NCI-H460 (cell line): ENCODE results near the gene CABP1. TPM values are rescaled to one million over a fixed set of nuclear protein-coding genes. Genes with fewer than 3 reads are reported as not detected.
"Not testable (repeated sequence)": the region's sequence is repeated elsewhere in the genome, so short reads cannot be mapped to it uniquely, and the experiment has no call there.

Experiments used
- DNase-seq: peaks from one replicate; pipeline ENCODE4 v3.0.0-alpha.2; 2016; ENCODE audit warnings: low read depth; ENCODE audit errors: extremely low read depth
- total RNA-seq: library from RNA; depleted of rRNA; stranded (reverse); fragments of >200 nt; shearing (Covaris generic); gene quantifications from 2 replicates; pipeline ENCODE4 v1.2.3, GENCODE V29; 2014

The CABP1 gene
- total RNA-seq, 1 experiment from 2014 or later, result not detected

DNA sequence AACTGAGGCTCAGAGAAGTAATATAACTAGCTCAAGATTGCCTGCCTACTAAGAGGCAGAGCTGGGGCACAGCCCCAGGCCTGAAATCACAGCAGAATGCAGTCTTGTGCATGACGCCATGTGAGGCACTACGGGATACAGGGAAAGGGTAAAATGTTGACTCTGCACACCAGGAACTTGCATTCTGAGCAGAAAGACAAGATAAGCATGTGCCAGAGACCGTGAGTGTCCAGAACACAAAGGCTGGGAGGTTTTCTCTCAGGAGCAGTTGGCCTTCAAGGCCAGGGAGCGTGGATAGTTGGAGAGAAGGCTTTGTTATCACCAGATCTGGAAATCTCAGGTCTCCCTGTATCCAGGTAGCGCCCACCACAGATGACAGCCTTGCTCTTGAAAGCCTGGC lies 23.3 kb downstream of the CABP1 start:
- no peak for DNase-seq

DNA sequence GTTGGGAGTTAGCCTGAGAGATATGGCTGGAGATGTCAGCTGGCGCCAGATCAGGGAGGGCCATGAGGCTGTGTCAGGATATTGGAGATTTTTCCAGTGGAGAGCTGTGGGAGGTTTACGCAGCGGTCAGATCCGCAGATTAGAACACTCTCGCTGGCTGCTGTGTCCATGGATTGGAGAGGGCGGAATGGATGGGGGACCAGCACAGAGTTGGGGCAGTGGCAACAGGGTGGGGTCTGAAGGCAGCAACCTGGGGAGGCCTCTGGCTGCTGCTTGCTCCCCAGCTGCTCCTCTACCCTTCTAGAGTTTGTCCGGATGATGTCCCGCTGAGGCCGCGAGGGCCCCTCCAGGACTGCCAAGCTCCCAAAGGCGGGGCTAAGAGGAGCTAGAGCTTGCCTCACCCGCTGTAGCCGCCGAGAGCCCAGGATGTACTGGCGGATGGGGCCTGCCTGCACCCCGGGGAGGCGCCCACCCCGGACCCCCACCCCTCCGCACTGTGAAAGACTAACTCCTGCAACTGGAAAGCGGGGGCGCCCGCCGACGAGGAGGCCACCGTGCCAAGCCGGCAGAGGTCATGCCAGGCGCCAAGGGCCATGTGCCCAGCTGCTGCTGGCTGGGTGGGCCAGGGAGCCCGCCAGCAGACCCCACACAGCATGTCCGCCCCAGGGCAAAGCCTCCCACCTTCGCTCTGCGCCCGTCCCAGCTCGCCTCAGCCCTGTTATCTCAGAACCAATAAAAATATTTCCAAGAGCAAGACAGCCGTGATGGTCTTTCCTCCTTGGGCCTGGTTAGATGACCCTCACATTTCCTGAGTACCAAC lies 26.4 kb downstream of the CABP1 start:
- DNase-seq, result no peak

DNA sequence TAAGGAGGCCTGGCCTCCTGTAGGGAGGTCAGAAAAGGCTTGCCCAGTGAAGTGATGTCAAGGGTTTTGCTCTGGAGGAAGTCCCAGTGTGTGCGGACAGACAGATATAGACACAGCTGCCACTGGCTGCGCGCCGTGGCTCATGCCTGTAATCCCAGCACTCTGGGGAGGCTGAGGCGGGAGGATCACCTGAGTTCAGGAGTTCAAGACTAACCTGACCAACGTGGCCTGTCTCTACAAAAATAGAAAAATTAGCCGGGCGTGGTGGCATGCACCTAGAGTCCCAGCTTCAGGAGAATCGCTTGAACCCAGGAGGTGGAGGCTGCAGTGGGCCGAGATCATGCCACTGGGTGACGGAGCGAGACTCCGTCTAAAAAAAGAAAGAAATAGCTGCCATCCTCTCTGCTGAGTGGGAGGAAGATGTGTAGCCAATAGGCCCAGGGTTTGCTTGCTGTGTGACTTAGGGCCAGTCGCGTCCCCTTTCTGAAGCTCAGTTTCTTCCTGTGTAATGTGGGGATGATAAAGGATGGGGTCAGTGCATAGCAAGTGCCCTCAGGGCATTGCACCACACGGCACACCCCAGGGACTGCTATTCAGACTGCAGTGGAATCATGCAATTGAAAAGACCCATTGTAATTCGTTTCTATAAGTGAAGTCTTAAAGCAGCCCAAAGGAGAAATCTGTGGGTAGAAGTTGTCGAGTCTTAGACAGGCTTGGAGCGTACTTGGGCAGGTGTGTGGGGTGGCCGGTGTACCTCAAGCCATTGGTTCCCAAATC lies 27.9 kb downstream of the CABP1 start:
- no peak for DNase-seq

DNA sequence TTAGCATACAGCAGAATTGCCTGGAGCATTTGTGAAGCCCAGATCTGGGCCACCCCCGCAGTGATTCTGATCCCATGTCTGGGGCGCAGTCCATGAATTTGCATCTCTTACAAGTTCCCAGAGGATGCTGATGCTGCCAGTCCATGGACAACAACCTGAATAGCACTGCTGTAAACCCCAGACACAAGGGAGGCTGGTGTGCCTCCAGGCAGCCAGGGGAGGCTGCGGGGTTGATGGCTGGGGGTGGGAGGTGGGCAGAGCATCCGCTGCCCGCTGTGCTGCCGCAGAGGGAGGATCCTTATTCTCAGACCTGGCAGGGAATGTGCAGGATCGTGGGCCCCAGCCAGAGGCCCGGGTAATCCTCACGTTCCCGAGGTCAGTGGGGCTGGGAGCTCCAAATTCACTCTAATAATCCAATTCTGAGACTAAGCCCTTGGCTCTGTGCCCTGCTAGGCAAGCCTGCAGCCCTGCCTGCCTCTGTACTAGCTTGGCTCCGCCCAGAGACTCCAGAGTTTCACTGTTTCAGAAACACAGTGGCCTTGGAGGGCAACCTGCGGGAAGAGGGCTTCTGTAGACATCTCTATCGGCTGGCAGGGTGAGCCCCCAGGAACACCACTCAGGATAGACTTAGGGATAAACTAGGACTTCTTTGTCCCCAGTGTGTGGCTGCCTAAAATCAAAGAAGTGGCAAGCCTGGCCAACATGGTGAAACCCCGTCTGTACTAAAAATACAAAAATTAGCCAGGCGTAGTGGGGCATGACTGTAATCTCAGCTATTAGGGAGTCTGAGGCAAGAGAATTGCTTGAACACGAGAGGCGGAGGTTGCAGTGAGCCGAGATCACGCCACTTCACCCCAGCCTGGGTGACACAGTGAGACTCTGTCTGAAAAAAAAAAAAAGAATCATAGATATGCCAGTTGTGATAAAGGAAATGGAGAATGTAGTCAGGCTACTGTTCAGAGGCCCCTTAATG lies 28.7 kb downstream of the CABP1 start:
- no peak for DNase-seq

DNA sequence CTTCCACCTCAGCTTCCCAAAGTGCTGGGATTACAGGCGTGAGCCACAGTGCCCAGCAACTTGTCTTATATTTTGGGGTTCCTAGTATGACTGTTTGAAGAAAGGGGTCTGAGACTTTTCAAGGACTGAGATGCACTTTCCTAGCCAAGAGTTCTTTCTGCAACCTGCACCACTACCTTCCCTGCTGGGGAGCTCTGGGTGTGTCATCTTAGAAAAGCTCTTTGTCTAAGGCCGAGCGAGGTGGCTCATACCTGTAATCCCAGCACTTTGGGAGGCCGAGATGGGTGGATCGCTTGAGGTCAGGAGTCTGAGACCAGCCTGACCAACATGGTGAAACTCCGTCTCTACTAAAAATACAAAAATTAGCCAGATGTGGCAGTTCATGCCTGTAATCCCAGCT lies 29.8 kb downstream of the CABP1 start:
- not testable (repeated sequence) for DNase-seq

DNA sequence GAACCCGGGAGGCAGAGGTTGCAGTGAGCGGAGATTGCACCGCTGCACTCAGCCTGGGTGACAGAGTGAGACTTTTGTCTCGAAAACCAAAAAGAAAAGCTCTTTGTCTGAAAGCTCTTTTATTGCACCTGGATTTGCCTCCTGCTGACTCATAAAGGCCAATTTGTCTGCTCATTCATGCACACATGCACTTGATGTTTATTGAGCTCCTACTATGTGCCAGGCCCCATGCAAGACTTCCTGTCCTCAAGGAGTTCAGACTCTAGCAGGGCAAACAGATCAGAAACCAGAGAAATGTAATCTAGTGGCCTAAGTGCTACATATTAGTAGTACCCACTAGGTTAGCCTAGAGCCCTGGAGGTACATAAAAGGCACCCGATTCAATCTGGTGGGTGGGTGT lies 30.2 kb downstream of the CABP1 start:
- DNase-seq, result no peak

DNA sequence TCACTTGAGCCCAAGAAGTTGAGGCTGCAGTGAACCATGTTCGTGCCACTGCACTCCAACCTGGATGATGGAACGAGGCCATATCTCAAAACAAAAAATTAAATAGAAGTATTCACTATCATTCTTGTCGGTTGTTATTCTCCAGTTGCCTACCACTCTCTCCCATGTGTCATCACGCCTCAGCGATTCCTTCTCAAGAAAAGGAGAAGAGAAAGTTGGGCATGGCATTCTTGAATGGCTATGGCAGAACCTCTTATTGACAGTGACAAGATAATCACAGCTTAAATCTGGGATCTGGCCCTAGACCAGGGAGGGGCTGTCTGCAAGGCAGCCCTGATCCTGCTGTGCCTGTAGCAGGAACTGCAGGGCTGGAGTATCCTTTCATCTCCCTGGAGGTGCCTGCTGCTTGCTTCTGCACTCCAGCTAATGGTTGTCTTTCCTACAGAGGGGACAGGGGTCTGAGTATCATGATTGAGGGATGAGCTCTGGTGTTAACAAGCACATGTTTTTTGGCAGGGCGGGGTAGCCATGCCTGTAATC lies 33.7 kb downstream of the CABP1 start:
- no peak for DNase-seq

DNA sequence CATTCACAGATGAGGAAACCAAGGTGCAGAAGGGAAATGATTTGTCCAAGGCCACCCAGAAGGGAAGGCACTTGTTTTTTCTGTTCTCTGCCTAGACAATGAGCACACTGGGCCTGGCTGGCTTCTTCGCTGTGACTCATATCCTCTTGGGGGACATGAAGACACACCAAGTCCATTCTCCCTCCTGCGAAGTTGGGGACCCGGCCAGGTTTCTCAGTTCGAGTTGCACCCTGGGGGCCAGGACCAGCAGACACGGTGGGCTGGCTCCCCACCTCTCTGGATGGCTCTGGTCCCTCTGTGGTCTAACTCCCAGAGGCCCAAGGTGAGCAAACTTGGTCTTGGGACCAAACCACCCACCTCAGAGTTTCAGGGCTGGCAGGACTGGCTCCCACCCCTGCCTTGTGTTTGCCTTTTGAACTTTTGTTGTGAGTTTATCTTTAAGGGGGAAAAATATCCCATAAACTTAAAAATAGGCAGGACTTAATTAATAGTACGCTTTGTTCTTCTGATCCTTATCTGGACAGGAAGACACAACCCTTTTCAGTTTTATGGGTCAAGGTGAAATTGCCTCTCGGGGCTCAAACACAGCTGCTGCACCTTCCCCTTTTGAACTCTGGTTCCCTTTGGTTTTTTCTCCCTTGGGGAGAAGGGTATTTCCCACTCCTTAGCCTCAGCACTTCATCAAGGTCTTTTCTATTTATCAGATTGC lies 37.5 kb downstream of the CABP1 start:
- no peak for DNase-seq

DNA sequence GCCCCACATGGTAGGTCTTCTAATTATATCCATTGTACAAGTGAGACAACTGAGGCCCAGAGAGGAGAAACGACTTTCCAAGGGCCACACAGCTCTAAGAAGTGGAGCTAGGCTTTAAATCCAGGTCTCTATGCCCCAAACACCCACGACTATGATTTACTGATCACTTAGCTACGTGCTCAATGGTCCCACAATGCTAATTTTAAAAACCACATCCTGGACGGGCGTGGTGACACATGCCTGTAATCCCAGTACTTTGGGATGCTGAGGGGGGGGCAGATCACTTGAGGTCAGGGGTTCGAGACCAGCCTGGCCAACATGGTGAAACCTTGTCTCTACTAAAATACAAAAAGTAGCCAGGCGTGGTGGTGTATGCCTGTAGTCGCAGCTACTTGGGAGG lies 38.1 kb downstream of the CABP1 start:
- DNase-seq, result no peak

DNA sequence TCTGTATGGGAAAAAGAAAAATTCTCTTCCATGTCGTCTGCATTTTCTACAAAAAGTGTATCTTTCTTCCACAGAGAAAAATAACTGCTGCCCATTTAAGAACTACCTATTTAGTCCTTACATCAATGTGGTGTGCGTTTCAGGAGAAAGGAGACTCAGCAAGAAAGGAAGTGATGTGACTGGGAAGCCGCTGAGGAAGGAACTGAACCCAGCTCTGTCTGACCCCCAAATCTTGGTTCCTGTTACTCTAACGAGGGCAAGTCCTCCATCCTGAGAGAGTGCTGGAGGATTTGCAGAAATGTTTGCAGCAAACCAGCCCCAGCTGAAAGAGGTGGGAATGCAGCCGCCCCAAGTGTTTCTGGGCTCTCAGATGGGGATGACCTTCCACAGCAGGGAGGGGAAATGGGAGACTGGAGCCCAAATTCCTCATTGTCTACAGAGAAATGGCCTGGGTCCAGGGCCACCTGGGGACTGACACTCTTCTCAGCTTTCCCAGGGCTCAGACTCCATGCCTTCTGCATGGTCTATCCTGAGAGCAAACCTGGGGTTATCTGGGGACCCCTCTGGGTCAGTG lies 39.8 kb downstream of the CABP1 start:
- DNase-seq, result no peak

DNA sequence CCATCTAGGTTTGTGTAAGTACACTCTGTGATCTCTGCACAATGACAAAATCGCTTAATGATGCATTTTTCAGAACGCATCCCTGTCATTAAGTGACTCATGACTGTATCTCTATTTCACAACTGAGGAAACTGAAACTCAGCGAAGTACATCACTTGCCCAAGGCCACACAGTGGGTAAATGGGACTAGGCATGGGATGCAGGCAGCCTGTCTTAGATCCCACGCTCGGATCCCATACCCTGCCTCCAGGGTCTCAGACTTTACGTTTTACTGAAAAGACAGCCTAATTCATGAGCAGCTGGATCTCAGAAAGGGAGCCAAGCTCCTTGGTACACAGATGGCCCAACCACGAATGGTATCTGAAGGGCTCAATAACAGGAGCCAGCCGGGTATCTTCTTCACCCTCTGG lies 44.1 kb downstream of the CABP1 start:
- no peak for DNase-seq

DNA sequence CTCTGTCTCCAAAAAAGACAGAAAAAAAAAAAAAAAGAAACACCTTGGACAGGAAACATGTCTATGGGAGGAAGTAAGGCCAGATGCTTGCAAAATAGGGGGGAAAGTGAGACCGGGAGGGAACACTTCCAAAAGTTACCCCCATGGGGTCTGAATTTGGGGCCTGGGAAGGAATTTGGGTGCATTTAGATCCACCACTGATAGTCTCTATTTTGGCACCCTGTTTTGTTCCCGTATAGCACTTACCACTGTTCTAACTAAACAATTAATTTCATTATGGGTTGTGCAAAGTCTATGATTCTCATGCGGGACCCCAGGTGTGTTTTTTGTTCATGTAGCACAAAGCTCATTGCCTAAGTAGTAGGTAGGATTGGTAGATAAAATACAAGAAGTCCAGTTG lies 45.1 kb downstream of the CABP1 start:
- no peak for DNase-seq

DNA sequence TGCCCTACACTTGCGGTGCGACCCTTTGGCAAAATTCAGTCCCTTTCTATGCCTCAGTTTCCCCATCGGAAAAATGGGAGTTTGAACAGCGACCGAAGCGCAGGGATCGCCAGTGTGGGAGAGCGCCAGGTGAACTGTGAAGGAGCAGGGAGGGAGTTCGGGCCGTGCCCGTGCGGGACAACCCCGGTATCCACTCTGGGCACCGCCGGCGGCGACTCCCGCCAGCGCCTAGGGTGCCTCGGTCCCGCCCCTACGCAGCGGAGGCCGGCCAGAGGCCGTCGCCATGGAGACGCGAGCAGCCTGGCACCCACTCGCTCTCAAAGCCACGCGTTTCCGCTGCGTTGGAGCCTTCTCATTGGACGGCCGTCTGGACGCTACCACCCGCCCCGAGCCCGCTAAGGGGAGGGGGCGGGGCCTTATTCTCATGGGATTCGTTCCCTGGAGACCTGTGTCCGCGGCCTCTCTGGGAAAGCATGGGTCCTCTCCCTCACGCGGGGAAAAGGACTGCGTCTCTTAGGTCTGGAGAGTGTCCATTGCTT lies 45.8 kb downstream of the CABP1 start:
- DNase-seq, result peak; percentile 99

DNA sequence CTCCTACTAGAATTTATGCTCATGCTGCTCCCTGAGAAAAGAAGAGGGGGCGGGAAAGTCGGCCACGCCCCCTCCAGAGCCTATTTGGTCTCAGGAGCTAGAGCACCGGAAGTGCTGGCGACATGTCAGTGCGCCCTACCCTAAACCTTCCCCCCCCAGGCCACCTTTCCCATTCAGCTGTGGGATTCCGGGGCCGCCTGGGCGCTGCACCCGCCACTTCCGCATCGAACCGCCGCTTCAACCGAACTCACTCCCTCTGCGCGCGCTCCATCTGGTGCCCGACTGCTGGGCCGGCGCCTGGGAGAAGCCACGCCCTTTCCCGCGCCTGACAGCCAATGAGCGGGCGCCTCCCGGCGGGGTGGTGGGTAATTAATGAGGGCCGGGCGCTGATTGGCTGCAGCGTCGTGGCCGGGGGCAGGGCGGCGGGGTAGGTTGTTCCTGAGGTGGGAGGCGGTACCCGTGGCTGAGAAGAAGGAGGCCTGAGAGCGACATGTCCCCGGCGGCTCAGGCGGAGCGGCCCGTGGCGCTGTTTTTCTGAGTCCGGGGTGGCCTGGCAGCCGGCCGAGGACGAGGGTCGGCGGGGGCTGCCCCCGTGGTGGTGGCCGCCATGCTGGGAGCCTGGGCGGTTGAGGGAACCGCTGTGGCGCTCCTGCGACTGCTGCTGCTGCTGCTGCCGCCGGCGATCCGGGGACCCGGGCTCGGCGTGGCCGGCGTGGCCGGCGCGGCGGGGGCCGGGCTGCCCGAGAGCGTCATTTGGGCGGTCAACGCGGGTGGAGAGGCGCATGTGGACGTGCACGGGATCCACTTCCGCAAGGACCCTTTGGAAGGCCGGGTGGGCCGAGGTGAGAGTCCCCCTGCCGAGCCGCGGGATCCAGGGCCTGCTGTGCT lies 46.5 kb downstream of the CABP1 start, which contains the start of gene MLEC:
Gene MLEC (plus strand): TSS at position 460 of the 888 bp plus-strand sequence. CDS start 148 bp downstream, at position 608.
- DNase-seq, result peak; percentile 98

DNA sequence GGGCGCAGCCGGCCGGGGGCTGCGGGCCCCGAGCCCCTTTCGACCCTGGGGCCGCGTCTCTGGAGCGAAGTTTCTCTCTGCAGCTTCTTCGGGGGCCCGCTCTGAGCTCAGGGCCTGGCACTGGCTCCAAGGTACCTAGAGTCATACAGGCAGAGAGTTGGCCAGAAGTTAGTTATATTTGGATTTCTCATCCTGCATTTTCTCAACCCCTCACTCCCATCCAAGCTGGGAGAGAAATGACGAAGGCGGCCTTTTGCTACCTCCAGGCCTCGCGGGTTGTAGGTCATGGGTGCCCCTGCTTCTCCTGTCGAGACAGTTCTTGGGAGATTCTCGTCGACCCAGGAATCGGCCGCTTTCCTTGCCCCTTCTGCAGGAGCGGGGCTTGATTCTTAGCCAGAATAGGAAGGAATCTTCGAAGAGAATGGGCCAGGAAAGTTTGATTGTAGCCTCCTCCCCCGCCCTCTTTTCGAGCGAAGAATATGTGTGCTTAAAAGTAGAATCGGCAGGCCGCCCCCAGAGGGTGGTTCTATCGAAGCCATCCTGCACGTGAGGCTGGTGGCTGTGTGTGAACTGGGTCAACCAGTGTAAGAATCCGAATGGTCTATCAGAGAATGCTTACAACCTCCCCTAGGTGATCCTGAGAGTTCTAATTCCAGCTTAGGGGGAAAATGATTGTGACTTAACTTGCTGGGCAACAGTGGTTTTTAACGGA lies 47.3 kb downstream of the CABP1 start:
- no peak for DNase-seq

DNA sequence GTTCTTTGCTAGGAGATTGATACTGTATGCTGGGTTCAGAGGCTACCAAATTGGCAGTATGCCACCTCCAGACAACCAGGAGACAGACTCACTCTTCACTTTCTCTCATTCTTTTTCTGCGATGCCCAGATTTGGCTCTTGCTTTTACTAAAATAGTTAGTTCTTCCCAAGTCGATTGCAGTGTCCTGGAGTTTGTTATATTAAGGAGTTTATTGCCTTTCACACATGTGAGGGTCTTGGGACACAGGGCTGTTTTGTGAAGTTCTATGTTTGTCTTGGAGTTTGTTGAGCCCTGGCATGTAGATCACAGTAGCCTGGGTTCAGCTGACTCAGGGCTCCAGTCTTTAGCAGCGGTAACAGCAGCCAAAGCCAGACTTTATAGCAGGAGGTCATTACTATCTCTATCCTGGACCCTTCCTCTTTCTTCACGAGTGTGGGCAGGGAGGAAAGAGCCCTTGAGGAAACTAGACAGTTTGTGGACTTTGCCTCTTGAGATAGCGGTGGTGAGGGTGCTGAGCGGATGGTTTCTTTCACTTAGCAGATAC lies 48.2 kb downstream of the CABP1 start:
- DNase-seq, result no peak

DNA sequence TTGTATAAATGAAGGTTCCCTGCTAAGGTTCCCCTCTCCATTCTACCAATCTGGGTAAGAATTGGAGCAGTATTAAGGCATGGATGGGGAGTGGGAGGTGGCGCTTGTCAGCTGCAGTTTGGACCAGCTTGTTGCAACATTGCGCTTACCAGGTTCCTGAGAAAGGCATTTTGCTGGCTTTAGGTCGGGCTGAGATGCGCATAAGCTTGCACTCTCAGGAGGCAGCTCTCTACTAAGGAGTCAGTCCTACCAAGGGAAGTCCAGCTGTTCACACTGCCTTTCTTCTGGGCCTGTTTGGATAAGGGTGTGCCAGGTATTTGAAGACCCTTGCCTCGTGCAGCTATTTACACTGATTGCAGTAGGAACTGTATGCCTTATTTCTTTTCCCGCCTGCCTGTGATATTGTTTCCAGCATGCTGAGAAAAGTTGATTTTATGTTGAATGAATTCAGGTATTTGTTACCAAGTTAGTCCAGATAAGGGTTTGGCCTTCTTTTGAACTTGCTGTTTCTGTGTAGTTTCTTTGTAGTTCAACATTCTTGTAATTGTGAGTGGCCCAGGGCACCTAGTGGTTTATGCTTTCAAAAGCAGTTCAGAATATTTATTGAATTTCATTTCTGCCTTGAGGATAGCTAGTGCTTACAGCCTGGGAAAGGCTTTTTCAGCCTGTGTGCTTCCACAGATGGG lies 49.1 kb downstream of the CABP1 start:
- DNase-seq, result no peak
